ENCODE measurements around the gene TADA2A.

Gene TADA2A

DNA sequence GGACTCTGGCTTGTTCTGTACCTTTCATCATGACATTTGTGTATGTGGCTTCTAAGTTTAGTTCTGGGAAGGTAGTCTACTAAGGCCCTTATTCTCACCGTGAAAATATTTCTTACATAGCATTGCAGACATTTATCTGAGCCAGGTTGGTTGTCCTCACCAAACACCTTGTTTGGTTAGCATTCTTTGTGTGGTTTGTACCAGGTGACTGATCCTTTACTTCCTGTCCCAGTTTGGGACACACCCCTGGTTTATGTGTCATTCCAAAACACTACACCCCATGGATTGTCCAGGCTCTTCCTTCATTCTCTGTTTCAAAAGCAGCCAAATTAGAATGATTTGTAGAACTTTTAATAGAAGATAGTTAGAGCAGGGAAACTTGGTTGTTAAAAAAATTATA, 59.8 kb downstream of the TADA2A start:
- no peaks in the 10 kb centered on the region for H3K9me3 ChIP-seq (ENCODE audit: low read length)
- H3K36me3 ChIP-seq (ENCODE audit: insufficient read depth, low read length): peaks cover 21% of the 10 kb centered on the region
- no peak overlapping the region for H3K4me3 ChIP-seq (ENCODE audit: low read depth in 1 of 2, low read length in 2 of 2)
- no peak overlapping the region for H3K9ac ChIP-seq (ENCODE audit: low read length)
- no peak overlapping the region for H3K27ac ChIP-seq (ENCODE audit: low read depth, low read length)
- H3K27me3 ChIP-seq (ENCODE audit: control insufficient read depth in 1 of 2, insufficient read depth in 2 of 2, low read length in 2 of 2): no peaks in the 10 kb centered on the region
- H3K4me1 ChIP-seq (ENCODE audit: insufficient read depth, low read length): no peaks in the 10 kb centered on the region

DNA sequence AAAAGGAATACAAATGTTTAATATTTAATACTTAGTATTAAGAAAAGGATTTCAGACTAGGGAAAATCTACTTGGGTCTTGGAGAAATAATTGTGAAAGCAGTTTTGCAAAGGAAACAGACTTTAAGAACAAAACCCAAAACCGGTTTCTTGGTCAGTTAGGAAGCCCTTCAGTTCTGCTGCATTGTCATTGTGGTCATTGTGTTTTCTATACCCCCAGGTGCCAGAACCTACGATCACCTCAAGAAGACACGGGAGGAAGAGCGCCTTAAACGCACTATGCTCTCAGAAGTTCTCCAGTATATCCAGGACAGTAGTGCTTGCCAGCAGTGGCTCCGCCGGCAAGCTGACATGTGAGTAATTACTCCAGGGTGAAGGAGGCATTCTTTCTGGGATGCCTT, 63.5 kb downstream of the TADA2A start:
- Histone ChIP-seq H3K4me1 (ENCODE audit: insufficient read depth, low read length) (no peaks in the 10 kb centered on the region), H3K36me3 (ENCODE audit: insufficient read depth, low read length) (peaks cover 28% of the 10 kb centered on the region), H3K27me3 (ENCODE audit: control insufficient read depth in 1 of 2, insufficient read depth in 2 of 2, low read length in 2 of 2) (no peaks in the 10 kb centered on the region), H3K9ac (ENCODE audit: low read length) (no peak overlapping the region), H3K9me3 (ENCODE audit: low read length) (no peaks in the 10 kb centered on the region), H3K4me3 (ENCODE audit: low read depth in 1 of 2, low read length in 2 of 2) (no peak overlapping the region), H3K27ac (ENCODE audit: low read depth, low read length) (no peak overlapping the region)

DNA sequence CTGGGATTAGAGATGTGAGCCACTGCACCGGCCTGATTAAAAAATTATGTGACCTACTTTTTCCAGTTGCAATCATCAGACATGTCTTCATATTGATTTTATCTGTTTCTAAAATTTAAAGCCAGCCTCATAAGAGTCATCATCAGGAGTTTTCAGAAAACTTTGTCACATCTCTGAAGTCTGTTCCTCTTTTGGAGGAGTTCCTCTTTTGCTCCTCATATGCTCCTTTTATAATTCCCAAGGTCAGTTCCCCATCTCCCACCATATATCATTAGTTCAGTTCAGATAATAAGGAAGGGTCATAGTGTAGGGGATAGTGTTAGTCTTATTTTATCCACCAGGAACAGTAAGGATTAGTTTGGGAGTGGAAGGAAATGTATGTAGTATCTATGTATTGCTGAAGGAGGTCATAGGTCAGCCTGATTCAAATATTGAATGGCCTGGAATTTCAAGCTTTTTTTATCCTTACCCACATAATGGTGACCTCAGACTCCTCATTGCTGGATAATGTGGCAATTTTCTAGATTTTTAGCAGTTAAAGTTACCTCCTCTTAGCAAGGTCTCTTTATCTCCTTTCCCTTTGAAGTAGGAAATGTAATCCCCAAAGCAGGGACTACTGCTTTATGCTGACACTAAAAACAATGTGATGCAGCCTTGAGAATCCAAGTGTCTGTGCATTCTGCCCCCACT, 69.2 kb downstream of the TADA2A start:
- no peak overlapping the region for H3K27ac ChIP-seq (ENCODE audit: low read depth, low read length)

DNA sequence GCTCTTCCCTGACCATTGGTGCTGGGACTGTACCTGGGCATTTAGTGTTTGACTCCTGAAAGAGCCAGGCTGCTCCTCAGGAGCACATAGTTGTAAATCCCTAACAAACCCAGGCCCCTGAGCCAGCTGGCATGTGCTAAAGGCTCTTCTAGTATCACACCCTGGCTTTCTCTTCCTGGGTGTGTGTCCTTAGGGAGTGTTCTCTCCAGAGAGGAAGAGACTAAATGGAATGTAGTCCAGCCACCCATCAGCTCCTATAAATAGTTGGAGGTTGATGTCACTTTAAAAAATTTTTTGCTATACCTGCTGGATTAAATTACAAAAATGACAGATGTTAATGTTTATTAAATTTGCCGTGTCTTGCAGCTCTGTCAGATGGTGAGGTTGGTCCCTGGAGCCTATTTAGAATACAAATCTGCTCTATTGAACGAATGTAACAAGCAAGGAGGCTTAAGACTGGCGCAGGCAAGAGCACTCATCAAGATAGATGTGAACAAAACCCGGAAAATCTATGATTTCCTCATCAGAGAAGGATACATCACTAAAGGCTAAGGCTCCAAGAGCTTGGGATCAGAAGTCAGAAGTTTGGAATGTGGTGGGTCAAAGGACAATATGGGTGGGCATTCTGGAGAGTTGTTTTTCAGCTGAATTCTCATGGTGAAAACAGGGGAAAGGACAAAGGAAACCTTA, 69.9 kb downstream of the TADA2A start:
- peaks cover 43% of the 10 kb centered on the region for H3K36me3 ChIP-seq (ENCODE audit: insufficient read depth, low read length)
- H3K4me1 ChIP-seq (ENCODE audit: insufficient read depth, low read length): no peaks in the 10 kb centered on the region
- no peak overlapping the region for H3K9ac ChIP-seq (ENCODE audit: low read length)
- H3K9me3 ChIP-seq (ENCODE audit: low read length): no peaks in the 10 kb centered on the region
- H3K27me3 ChIP-seq (ENCODE audit: control insufficient read depth in 1 of 2, insufficient read depth in 2 of 2, low read length in 2 of 2): no peaks in the 10 kb centered on the region
- H3K4me3 ChIP-seq (ENCODE audit: low read depth in 1 of 2, low read length in 2 of 2): no peak overlapping the region
- no peak overlapping the region for H3K27ac ChIP-seq (ENCODE audit: low read depth, low read length)

More for the DNA sequence above, 69.2 kb downstream of the TADA2A start:
- Histone ChIP-seq H3K4me1 (ENCODE audit: insufficient read depth, low read length) (no peaks in the 10 kb centered on the region), H3K9me3 (ENCODE audit: low read length) (no peaks in the 10 kb centered on the region), H3K36me3 (ENCODE audit: insufficient read depth, low read length) (peaks cover 46% of the 10 kb centered on the region), H3K4me3 (ENCODE audit: low read depth in 1 of 2, low read length in 2 of 2) (no peak overlapping the region), H3K27me3 (ENCODE audit: control insufficient read depth in 1 of 2, insufficient read depth in 2 of 2, low read length in 2 of 2) (no peaks in the 10 kb centered on the region), H3K9ac (ENCODE audit: low read length) (no peak overlapping the region)

DNA sequence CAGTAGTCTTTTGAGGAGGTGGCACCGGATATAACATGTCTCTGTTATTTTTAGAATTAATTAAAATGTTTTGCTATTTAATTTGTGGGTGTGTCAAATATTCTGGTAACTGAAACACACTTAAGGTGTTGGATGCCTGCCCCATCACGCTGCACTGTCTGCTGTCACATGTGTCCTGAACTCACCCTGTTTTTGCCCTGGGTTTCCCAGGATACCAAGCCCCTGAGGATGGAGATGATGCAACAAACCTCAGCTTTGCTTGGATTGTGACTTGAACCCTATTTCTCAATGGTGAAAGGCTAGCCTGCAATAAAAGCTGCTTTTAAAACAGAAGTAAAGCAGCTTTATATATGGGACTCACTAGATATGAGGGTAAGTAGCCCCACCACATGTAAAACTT, 71.5 kb downstream of the TADA2A start:
- Histone ChIP-seq H3K9me3 (ENCODE audit: low read length) (no peaks in the 10 kb centered on the region), H3K36me3 (ENCODE audit: insufficient read depth, low read length) (peaks cover 41% of the 10 kb centered on the region), H3K27me3 (ENCODE audit: control insufficient read depth in 1 of 2, insufficient read depth in 2 of 2, low read length in 2 of 2) (no peaks in the 10 kb centered on the region), H3K4me3 (ENCODE audit: low read depth in 1 of 2, low read length in 2 of 2) (no peak overlapping the region), H3K9ac (ENCODE audit: low read length) (no peak overlapping the region), H3K27ac (ENCODE audit: low read depth, low read length) (no peak overlapping the region), H3K4me1 (ENCODE audit: insufficient read depth, low read length) (no peaks in the 10 kb centered on the region)

DNA sequence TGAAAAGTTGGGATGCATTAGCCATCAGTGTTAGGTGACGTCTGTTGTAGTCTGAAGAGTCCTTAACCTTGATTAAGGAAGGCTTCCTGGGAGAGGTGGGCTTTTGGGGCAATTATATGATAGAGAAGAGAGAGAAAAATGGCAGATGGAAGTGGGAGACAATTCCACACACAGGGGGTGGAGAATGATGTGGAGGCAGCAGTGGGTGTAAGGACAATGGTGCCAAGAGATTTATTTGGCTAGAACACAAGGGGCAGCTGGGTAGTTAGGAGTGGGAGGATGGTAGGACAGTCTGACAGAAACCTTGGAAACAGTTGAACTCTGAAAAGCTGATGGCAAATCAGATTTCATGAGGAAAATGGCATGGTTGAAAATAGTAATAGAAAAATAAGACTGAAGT, 72.3 kb downstream of the TADA2A start:
- H3K27me3 ChIP-seq (ENCODE audit: control insufficient read depth in 1 of 2, insufficient read depth in 2 of 2, low read length in 2 of 2): no peaks in the 10 kb centered on the region
- no peak overlapping the region for H3K4me3 ChIP-seq (ENCODE audit: low read depth in 1 of 2, low read length in 2 of 2)
- H3K9me3 ChIP-seq (ENCODE audit: low read length): no peaks in the 10 kb centered on the region
- no peak overlapping the region for H3K27ac ChIP-seq (ENCODE audit: low read depth, low read length)
- no peak overlapping the region for H3K9ac ChIP-seq (ENCODE audit: low read length)
- no peaks in the 10 kb centered on the region for H3K4me1 ChIP-seq (ENCODE audit: insufficient read depth, low read length)
- H3K36me3 ChIP-seq (ENCODE audit: insufficient read depth, low read length): peaks cover 38% of the 10 kb centered on the region

DNA sequence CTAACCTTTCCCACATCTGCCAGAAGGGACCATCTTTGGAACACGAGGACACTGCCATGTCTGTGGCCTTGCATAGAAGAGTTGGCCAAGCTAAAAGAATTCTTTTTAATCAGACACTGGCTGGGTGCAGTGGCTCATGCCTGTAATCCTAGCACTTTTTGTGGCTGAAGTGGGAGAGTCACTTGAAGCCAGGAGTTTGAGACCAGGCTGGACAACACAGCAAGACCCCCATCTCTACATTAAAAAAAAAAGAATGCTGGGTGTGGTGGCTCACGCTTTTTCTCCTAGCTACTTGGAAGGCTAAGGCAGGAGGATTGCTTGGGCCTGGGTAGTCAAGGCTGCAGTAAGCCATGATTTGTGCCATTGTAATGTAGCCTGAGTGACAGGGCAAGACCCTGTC, 73.7 kb downstream of the TADA2A start:
- Histone ChIP-seq H3K27ac (ENCODE audit: low read depth, low read length) (no peak overlapping the region), H3K9me3 (ENCODE audit: low read length) (no peaks in the 10 kb centered on the region), H3K4me1 (ENCODE audit: insufficient read depth, low read length) (no peaks in the 10 kb centered on the region), H3K4me3 (ENCODE audit: low read depth in 1 of 2, low read length in 2 of 2) (no peak overlapping the region), H3K9ac (ENCODE audit: low read length) (no peak overlapping the region), H3K27me3 (ENCODE audit: control insufficient read depth in 1 of 2, insufficient read depth in 2 of 2, low read length in 2 of 2) (no peaks in the 10 kb centered on the region), H3K36me3 (ENCODE audit: insufficient read depth, low read length) (peaks cover 32% of the 10 kb centered on the region)

- Histone ChIP-seq H3K9ac (ENCODE audit: low read length) (no peak overlapping the region), H3K27me3 (ENCODE audit: control insufficient read depth in 1 of 2, insufficient read depth in 2 of 2, low read length in 2 of 2) (no peaks in the 10 kb centered on the region), H3K4me1 (ENCODE audit: insufficient read depth, low read length) (no peaks in the 10 kb centered on the region), H3K27ac (ENCODE audit: low read depth, low read length) (no peak overlapping the region), H3K9me3 (ENCODE audit: low read length) (no peaks in the 10 kb centered on the region), H3K36me3 (ENCODE audit: insufficient read depth, low read length) (peaks cover 24% of the 10 kb centered on the region), H3K4me3 (ENCODE audit: low read depth in 1 of 2, low read length in 2 of 2) (no peak overlapping the region)
Measured at GRCh38 chr17:37481001-37481665, 74.4 kb downstream of the TADA2A start.

- no peak overlapping the region for H3K4me3 ChIP-seq (ENCODE audit: low read depth in 1 of 2, low read length in 2 of 2)
- no peak overlapping the region for H3K9ac ChIP-seq (ENCODE audit: low read length)
- peaks cover 7% of the 10 kb centered on the region for H3K36me3 ChIP-seq (ENCODE audit: insufficient read depth, low read length)
- no peaks in the 10 kb centered on the region for H3K27me3 ChIP-seq (ENCODE audit: control insufficient read depth in 1 of 2, insufficient read depth in 2 of 2, low read length in 2 of 2)
- no peaks in the 10 kb centered on the region for H3K9me3 ChIP-seq (ENCODE audit: low read length)
- peaks cover 6% of the 10 kb centered on the region for H3K4me1 ChIP-seq (ENCODE audit: insufficient read depth, low read length)
- H3K27ac ChIP-seq (ENCODE audit: low read depth, low read length): no peak overlapping the region
Measured at GRCh38 chr17:37483311-37484039, 76.8 kb downstream of the TADA2A start.

DNA sequence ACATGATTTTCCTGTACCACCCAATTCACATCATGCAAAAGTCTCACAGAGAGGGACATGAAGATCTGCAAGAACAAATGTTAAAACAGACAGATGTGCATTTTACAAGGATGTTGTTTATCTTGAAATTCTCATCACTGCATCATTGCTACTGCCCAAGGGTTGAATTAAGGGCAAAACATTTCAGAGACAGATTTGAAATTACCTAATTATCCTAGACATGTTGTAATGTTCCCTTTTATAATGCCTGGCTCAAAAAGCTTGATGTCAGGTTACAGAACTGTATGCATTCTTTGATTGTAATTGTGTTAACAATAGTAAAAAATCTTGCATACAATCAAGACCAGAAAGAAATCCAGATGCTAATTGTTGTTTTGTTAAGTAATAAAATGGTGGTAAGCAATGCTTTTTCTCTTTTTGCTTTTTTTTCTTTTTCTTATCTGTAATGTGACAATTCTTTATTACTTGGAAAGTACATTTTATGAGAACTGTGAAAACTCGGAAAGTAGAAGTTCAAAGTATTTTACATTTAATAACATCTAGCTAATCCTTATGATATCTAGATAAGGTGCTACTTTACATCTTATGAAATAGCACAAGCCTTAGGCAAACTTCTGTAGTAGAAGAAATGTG, 79.4 kb downstream of the TADA2A start:
- H3K4me1 ChIP-seq (ENCODE audit: insufficient read depth, low read length): peaks cover 19% of the 10 kb centered on the region
- H3K27me3 ChIP-seq (ENCODE audit: control insufficient read depth in 1 of 2, insufficient read depth in 2 of 2, low read length in 2 of 2): no peaks in the 10 kb centered on the region
- H3K9ac ChIP-seq (ENCODE audit: low read length): no peak overlapping the region
- H3K4me3 ChIP-seq (ENCODE audit: low read depth in 1 of 2, low read length in 2 of 2): no peak overlapping the region
- H3K36me3 ChIP-seq (ENCODE audit: insufficient read depth, low read length): no peaks in the 10 kb centered on the region
- no peaks in the 10 kb centered on the region for H3K9me3 ChIP-seq (ENCODE audit: low read length)
- H3K27ac ChIP-seq (ENCODE audit: low read depth, low read length): no peak overlapping the region
